Hematopoietic multipotent progenitor cell treated with erythropoietin and hydrocortisone succinate and interleukin-3 and kit ligand, for 6 days (in vitro differentiated cells): ENCODE data around the gene HNRNPA0.

Source experiments
- DNase-seq: peaks from one replicate; pipeline ENCODE4 v3.0.0-alpha.2; 2015

The HNRNPA0 gene

GRCh38 chr5:137753691-137754187 lies 424 bp downstream of the HNRNPA0 start:
- DNase-seq = no peak

GRCh38 chr5:137752905-137753690 lies 1.1 kb downstream of the HNRNPA0 start:
- DNase-seq = peak; percentile 81

DNA sequence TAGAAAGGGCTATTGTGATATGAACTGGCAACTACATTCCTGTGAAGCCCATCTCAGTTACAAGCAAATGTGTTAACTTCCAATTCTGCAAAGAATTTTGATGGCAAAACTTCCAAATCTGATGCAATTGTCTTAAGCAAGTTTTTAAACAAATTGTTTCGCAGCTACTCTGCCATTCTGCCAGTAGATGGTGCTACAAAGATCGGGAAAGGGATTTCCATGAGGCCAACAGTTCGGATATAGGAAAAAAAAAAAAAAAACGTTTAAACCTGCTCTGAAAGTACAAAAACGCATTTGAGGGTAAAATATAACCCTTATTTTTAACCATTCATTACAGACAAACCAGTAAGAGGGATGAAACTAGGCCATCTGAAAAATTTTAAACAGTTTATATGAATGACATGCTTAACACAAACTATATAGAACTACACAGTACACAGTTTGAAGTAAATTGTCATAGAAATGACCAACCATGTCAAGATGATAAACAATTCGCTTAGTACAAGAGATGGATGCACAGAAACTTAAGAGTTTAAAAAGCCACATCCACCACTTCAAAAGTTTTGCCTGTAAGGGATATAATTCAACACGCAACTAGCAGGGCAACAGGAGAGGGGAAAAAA lies 2.2 kb downstream of the HNRNPA0 start:
- peak; percentile 84 for DNase-seq

- no peak for DNase-seq
Measured at GRCh38 chr5:137750436-137750835, 3.7 kb downstream of the HNRNPA0 start.

DNA sequence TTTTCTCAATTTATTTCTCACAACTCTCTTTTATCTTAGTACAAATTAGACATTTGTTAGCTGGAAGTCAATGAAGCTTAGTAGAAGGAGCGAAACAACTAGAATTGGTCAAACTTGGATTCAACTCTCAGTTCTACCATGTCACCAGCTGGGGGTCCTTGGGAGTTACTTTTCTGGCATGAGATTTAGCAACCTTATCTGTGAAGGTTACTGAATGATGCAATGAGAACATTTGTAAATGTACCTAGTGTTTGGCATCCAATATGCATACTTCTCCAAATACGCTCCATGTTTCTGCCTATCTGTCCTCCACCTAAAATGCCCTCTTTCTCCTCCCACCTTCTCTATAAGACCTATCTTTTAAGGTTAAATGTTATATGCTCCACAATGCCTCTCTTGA lies 6.3 kb downstream of the HNRNPA0 start:
- DNase-seq = no peak

DNA sequence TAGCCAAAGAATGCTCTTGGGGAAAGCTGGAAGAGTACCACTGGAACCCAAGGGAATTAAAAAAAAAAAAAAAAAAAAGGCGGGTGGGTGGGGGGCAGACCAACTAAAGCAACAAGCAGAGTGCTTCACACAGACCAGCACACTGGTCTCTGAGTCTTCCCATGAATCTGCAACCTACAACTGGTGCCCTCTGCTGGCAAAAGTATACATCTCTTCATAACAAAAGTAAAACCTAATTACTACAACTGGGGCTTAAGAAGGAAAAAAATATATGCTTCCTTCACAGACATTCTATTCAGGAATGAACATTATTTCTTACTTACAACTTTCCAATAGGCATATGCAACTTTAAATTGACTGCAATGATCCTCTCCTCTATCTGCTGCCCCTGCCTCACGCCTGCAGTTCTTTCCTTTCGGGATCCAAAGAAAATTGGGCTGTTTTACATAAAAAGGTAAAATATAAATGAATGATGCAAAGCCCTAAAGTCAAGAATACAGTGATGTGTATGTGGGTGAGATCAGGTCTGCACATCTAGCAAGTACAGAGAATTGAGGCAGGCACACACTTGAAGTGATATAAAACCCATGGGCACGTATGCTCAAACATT lies 11.0 kb downstream of the HNRNPA0 start:
- DNase-seq = peak; percentile 86

- no peak for DNase-seq
Measured at GRCh38 chr5:137741718-137742117, 12.4 kb downstream of the HNRNPA0 start.

- no peak for DNase-seq
Measured at GRCh38 chr5:137739737-137740136, 14.4 kb downstream of the HNRNPA0 start.

DNA sequence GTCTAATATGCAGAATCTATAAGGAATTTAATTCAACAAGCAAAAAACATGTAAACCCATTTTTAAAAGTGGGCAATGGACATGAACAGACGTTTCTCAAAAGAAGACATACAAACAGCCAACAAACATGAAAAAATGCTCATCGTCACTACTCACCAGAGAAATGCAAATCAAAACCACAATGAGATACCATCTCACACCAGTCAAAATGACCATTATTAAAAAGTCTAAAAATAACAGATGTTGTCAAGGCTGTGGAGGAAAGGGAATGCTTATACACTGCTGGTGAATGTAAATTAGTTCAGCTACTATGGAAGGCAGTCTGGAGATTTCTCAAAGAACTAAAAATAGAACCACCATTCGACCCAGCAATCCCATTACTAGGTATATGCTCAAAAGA lies 15.2 kb downstream of the HNRNPA0 start:
- DNase-seq = no peak

DNA sequence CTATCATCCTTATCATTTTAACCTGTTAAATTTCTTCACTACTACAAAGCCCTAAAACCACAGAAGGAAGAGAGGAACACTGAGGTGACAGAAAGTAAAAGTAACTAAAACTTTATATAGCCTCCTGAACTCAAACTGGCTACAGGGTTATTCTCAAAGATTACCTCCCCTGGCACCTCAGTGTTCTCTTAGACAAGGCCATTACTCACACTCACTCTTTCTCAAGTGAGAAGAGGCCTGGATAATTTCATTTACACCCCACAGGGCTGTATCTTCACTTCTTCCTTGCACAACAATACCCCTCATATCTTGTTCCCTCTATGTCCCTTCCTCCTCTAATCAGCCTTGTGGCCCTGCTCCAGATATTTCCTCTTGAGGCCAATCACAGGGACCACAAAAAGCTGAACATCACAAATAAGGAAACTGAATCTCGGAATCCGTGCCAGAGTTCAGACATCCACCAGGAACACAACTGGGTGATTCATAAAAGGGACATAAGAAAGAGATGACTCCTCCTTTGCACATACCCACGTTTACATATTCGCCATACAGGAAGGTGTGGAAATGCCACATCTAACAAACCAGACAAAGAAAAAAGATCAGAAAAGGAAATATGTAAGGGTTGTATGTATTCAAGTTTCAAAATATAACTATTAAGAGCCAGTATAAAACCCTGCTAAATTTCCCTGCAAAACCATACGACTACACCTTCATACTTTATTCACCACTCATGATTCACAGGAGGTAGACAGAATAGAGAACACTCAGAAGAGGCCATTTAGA lies 16.6 kb downstream of the HNRNPA0 start:
- DNase-seq = peak; percentile 40

DNA sequence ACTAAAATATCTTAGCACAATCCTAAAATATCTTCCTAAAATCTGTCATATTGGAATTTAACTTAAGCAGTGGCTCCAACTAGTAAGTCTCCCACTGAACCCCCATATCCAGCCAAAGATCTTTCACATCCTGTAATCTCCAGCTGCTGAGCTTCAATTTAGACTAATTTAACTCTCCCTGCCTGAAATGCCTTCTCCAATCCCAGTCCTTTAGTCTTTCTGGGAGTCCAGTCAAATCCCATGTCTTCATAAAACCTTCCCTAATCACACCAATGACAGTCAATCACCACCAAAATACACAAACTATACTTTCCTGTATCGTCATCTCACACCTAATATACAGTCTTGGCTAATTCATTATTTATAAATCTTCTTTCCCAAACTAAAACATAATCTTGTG lies 17.7 kb downstream of the HNRNPA0 start:
- DNase-seq = no peak

- DNase-seq = peak; percentile 39
Measured at GRCh38 chr5:137735555-137736284, 18.4 kb downstream of the HNRNPA0 start, which contains the start of gene KLHL3. Gene KLHL3 (minus strand): TSS chr5:137736089. CDS start chr5:137735646, 443 bp downstream.

DNA sequence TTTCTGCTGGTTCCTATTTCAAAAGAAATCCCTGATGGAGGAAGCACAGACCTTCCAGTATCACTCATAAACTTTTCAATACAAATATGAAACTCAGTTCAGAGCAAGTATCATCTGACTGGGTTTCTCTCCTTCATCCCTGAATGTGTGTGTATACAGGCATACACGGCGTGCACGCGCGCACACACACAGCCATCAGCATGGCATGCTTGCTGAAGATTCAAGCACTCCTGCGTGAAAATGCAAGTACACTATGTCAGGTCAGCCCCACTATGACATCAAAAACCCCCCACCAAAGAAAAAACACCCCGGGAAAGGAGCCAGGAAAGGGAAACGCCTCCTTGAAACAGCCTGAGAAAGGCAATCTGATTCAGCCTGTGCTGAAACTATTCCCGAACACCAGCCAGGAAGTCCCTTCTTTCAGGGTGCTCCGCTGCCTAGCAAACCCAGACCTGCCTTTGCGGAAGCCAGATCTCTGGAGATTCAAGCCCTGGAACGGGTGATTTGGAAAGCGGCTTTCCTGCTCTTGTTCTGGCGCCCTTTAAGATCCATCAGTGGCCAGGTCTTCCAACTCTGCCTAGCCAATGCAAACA lies 19.1 kb downstream of the HNRNPA0 start:
- no peak for DNase-seq

DNA sequence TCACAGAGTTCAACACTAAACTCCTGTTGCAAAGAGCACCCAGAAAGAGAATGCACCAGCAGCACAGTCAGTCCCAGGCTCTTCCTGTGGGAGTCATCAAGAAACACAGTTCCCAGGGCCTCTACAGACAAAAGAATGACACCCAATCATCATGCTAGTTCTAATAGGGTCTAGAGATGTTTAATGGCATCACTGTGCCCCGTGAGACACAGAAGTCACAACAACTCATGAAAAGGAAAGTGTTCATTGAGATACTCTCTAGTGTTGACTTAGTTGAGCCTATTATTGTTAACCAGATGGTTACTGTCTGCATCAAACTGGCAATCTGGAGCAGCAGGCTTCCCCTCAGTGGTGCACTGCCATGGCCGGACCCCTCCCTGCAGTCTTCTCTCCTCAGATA lies 19.8 kb downstream of the HNRNPA0 start:
- peak; percentile 33 for DNase-seq

- DNase-seq = no peak
Measured at GRCh38 chr5:137733922-137734321, 20.2 kb downstream of the HNRNPA0 start.

GRCh38 chr5:137733006-137733405 lies 21.2 kb downstream of the HNRNPA0 start:
- DNase-seq = no peak

DNA sequence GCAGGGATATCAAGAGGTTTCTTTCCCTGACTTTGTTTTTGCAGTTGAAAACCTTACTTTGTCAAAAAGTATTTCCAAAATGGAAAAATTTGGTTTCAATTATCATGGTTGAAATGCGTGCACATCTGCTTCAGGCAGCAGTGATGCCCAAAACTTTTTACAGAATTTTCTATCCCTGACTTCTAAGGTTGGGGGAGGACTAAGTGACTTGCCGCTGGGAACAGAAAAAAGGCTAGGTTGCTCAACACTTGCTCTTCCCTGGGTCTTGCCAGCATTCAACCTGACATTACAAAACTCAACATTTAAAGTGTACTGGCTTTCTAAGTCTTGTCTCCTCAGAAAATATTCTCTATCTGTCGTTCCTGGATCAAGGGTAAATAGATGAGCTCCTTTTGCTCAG lies 23.0 kb downstream of the HNRNPA0 start:
- no peak for DNase-seq

- DNase-seq = no peak
Measured at GRCh38 chr5:137730336-137730735, 23.8 kb downstream of the HNRNPA0 start.

GRCh38 chr5:137728048-137728447 lies 26.1 kb downstream of the HNRNPA0 start:
- no peak for DNase-seq

GRCh38 chr5:137727623-137728022 lies 26.5 kb downstream of the HNRNPA0 start:
- DNase-seq = no peak

- DNase-seq = no peak
Measured at GRCh38 chr5:137724251-137724650, 29.9 kb downstream of the HNRNPA0 start.

DNA sequence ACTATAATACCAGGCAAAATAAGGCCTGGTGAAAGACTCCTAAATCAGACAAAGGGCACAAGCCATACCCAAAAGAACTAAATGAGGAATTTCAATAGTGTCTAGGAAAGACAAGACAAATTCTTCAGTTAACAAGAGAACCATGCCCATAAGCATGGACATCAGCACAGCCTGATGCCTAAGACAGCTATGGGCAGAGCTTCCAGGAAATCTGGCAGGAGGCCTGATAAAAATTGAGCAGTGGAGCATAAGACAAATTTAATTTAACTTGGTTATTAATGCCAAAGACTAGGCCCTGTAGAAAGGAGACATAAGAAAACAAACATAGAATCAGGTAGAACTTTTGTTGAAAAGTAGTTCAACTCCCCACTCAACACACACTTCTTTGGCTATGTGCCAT lies 35.6 kb downstream of the HNRNPA0 start:
- DNase-seq = no peak
